Measurements from ENCODE around the gene TRMT61A. TPM values are rescaled to one million over a fixed set of nuclear protein-coding genes. Genes with fewer than 3 reads are reported as not detected.

Gene TRMT61A
- 7.1 and 7.2 TPM in 2 replicates for total RNA-seq

GRCh38 chr14:103528587-103529382 lies at the start of gene TRMT61A:
TSS of gene TRMT61A (plus strand) at chr14:103529196. CDS start at chr14:103529979, 783 bp downstream.

GRCh38 chr14:103522649-103523574 lies 6.1 kb upstream of the TRMT61A start, which contains the start of gene CKB:
TSS of gene CKB (minus strand) at chr14:103522830. CDS start at chr14:103522493, 337 bp downstream.

GRCh38 chr14:103562429-103563225 lies 33.6 kb downstream of the TRMT61A start, which contains the start of the genes BAG5 and COA8:
TSS of gene BAG5 (minus strand) at chr14:103562657. CDS start at chr14:103561164, 1,493 bp downstream.
TSS of gene COA8 (plus strand) at chr14:103562960. CDS start at chr14:103563002, 42 bp downstream.

Other genes starting within 250 kb of the TRMT61A start
- gene EIF5, start 195.0 kb upstream of the TRMT61A start, total RNA-seq, result 129 and 162 TPM in 2 replicates
- 68.5 and 83.3 TPM in 2 replicates for gene MARK3, start 143.8 kb upstream of the TRMT61A start, total RNA-seq
- gene CKB, start 6.4 kb upstream of the TRMT61A start, total RNA-seq, result 3.5 and 8.6 TPM in 2 replicates
- 29.2 and 33.2 TPM in 2 replicates for gene BAG5, start 33.5 kb downstream of the TRMT61A start, total RNA-seq
- gene COA8, start 33.8 kb downstream of the TRMT61A start, total RNA-seq, result 26.2 and 29.2 TPM in 2 replicates
- 180 and 262 TPM in 2 replicates for gene KLC1, start 100.0 kb downstream of the TRMT61A start, total RNA-seq
- gene XRCC3, start 186.3 kb downstream of the TRMT61A start, total RNA-seq, result 11.3 and 12.1 TPM in 2 replicates
- gene ZFYVE21, start 186.6 kb downstream of the TRMT61A start, total RNA-seq, result 44.7 and 65.7 TPM in 2 replicates

Data from endothelial cell of coronary artery (primary cell).